ENCODE data around the gene HLA-DRB1. TPM values are rescaled to one million over a fixed set of nuclear protein-coding genes. Genes with fewer than 3 reads are reported as not detected.

The HLA-DRB1 gene
- total RNA-seq, 1 experiment from 2014 or later = 1.4 TPM

GRCh38 chr6:32638532-32639219, 49.0 kb upstream of the HLA-DRB1 start:
- Mint-ChIP-seq H3K27ac (no peak overlapping the region), H3K4me3 (no peak overlapping the region), H3K27me3 (ENCODE audit: low read depth) (peaks cover 20% of the 10 kb centered on the region), H3K9me3 (no peaks in the 10 kb centered on the region), H3K4me1 (no peaks in the 10 kb centered on the region), H3K36me3 (no peaks in the 10 kb centered on the region)
- POLR2A ChIA-PET = no interaction called here
- TF ChIP-seq HMGA2 (CRISPR knock-in tag; IDR thresholded peaks at IDR 0.05) (no peak), SMAD4 (CRISPR knock-in tag; IDR thresholded peaks at IDR 0.05) (no peak), ARID4B (CRISPR knock-in tag; IDR thresholded peaks at IDR 0.05; ENCODE audit: borderline replicate concordance) (no peak), GRHL2 (CRISPR knock-in tag; IDR thresholded peaks at IDR 0.05; ENCODE audit: insufficient replicate concordance, severe bottlenecking) (no peak), NR1H2 (CRISPR knock-in tag; IDR thresholded peaks at IDR 0.05) (no peak), SP1 (CRISPR knock-in tag; conservative IDR thresholded peaks at IDR 0.05) (no peak), SOX15 (CRISPR knock-in tag; IDR thresholded peaks at IDR 0.05) (no peak), ZBTB43 (CRISPR knock-in tag; IDR thresholded peaks at IDR 0.05) (no peak), ERG (CRISPR knock-in tag; IDR thresholded peaks at IDR 0.05) (no peak), TEAD4 (CRISPR knock-in tag; IDR thresholded peaks at IDR 0.05) (no peak), MYBL2 (CRISPR knock-in tag; IDR thresholded peaks at IDR 0.05) (no peak), E2F5 (CRISPR knock-in tag; IDR thresholded peaks at IDR 0.05) (no peak), ZNF671 (CRISPR knock-in tag; IDR thresholded peaks at IDR 0.05) (no peak), PREB (CRISPR knock-in tag; IDR thresholded peaks at IDR 0.05; ENCODE audit: borderline replicate concordance) (no peak), ZNF416 (CRISPR knock-in tag; IDR thresholded peaks at IDR 0.05) (no peak), ZNF263 (CRISPR knock-in tag; IDR thresholded peaks at IDR 0.05; ENCODE audit: low read depth) (no peak), KAT7 (CRISPR knock-in tag; IDR thresholded peaks at IDR 0.05; ENCODE audit: borderline replicate concordance) (no peak)
- TF ChIP-seq, protein P1, sequence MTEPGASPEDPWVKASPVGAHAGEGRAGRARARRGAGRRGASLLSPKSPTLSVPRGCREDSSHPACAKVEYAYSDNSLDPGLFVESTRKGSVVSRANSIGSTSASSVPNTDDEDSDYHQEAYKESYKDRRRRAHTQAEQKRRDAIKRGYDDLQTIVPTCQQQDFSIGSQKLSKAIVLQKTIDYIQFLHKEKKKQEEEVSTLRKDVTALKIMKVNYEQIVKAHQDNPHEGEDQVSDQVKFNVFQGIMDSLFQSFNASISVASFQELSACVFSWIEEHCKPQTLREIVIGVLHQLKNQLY (CRISPR knock-in tag; IDR thresholded peaks at IDR 0.05) = no peak
- TF ChIP-seq, protein P2, sequence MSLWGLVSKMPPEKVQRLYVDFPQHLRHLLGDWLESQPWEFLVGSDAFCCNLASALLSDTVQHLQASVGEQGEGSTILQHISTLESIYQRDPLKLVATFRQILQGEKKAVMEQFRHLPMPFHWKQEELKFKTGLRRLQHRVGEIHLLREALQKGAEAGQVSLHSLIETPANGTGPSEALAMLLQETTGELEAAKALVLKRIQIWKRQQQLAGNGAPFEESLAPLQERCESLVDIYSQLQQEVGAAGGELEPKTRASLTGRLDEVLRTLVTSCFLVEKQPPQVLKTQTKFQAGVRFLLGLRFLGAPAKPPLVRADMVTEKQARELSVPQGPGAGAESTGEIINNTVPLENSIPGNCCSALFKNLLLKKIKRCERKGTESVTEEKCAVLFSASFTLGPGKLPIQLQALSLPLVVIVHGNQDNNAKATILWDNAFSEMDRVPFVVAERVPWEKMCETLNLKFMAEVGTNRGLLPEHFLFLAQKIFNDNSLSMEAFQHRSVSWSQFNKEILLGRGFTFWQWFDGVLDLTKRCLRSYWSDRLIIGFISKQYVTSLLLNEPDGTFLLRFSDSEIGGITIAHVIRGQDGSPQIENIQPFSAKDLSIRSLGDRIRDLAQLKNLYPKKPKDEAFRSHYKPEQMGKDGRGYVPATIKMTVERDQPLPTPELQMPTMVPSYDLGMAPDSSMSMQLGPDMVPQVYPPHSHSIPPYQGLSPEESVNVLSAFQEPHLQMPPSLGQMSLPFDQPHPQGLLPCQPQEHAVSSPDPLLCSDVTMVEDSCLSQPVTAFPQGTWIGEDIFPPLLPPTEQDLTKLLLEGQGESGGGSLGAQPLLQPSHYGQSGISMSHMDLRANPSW (CRISPR knock-in tag; conservative IDR thresholded peaks at IDR 0.05; ENCODE audit: low read depth) = no peak
- TF ChIP-seq, protein P3, sequence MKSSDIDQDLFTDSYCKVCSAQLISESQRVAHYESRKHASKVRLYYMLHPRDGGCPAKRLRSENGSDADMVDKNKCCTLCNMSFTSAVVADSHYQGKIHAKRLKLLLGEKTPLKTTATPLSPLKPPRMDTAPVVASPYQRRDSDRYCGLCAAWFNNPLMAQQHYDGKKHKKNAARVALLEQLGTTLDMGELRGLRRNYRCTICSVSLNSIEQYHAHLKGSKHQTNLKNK (CRISPR knock-in tag; IDR thresholded peaks at IDR 0.05) = no peak
- CTCF ChIA-PET = no interaction called here
- DNase-seq (ENCODE audit: low spot score) (no peak), ATAC-seq (no peak)
